Muscle of arm (tissue), 12 donors: Measurements from ENCODE around the gene FGF9. TPM values are rescaled to one million over a fixed set of nuclear protein-coding genes. Genes with fewer than 3 reads are reported as not detected.

Experiments
- DNase-seq: peaks from one replicate; pipeline ENCODE4 v3.0.0-alpha.2; 2013
- polyA plus RNA-seq, 12 donors: library from polyadenylated mRNA; unstranded; fragments of 120-200 nt; gene quantifications; one replicate each; pipeline ENCODE4 v1.2.1, GENCODE V29; 2013; ENCODE audit not compliant: insufficient read length in 12 of 12

Gene FGF9
- polyA plus RNA-seq, 12 donors = 5.6 to 18.7 (median 10.5) TPM; not detected in 1

- DNase-seq = no peak
These were observed 82.3 kb downstream of the FGF9 start for GRCh38 chr13:21753117-21753729.

Other genes starting within 250 kb of the FGF9 start
- gene ZDHHC20, start 211.8 kb upstream of the FGF9 start, polyA plus RNA-seq = 10 to 100 TPM in 11 of 12 donors, not detected in 1; 38.7 to 73.4 (median 53.3) TPM
- 10 to 100 TPM in 11 of 12 donors, not detected in 1; 54.4 to 88.3 (median 68.9) TPM for gene MICU2, start 66.9 kb upstream of the FGF9 start, polyA plus RNA-seq